DMS114 treated with DMSO at 0.1 percent for 48 hours (cell line): ENCODE data around the gene KTN1.

Experiments used
- DNase-seq: peaks from one replicate; lab custom pipeline; 2025; ENCODE audit not compliant: unreplicated experiment; lab: John Stamatoyannopoulos, UW

KTN1 gene

GRCh38 chr14:55711175-55711811 lies 131.3 kb downstream of the KTN1 start:
- DNase-seq = no peak

GRCh38 chr14:55712491-55712890 lies 132.5 kb downstream of the KTN1 start:
- no peak for DNase-seq

- DNase-seq = no peak
Observed at GRCh38 chr14:55713486-55713885, 133.5 kb downstream of the KTN1 start.

GRCh38 chr14:55715889-55716288 lies 135.9 kb downstream of the KTN1 start:
- no peak for DNase-seq

- no peak for DNase-seq
Observed at GRCh38 chr14:55717621-55718020, 137.6 kb downstream of the KTN1 start.

GRCh38 chr14:55718551-55718950 lies 138.5 kb downstream of the KTN1 start:
- DNase-seq = no peak

GRCh38 chr14:55720796-55721195 lies 140.8 kb downstream of the KTN1 start:
- DNase-seq = no peak

GRCh38 chr14:55721353-55721752 lies 141.3 kb downstream of the KTN1 start:
- no peak for DNase-seq

GRCh38 chr14:55722054-55722453 lies 142.0 kb downstream of the KTN1 start:
- no peak for DNase-seq

GRCh38 chr14:55724736-55725135 lies 144.7 kb downstream of the KTN1 start:
- no peak for DNase-seq

GRCh38 chr14:55730592-55731310 lies 150.7 kb downstream of the KTN1 start:
- no peak for DNase-seq

- DNase-seq = no peak
Observed at GRCh38 chr14:55731311-55731872, 151.4 kb downstream of the KTN1 start.

GRCh38 chr14:55731881-55732498 lies 152.0 kb downstream of the KTN1 start:
- DNase-seq = no peak

GRCh38 chr14:55733599-55733998 lies 153.6 kb downstream of the KTN1 start:
- DNase-seq = no peak
